Mucosa of stomach (tissue), 1 donor: ENCODE results near the gene FNDC3B.
"Not testable (repeated sequence)": the region's sequence is repeated elsewhere in the genome, so short reads cannot be mapped to it uniquely, and the experiment has no call there.

ENCODE experiments used
- H3K27me3 ChIP-seq: one replicate; pipeline ENCODE4 v1.7.0; 2013; ENCODE audit warnings: mild to moderate bottlenecking, low read length; ENCODE audit not compliant: control insufficient read depth, insufficient read depth
- H3K36me3 ChIP-seq: one replicate; pipeline ENCODE4 v1.7.0; 2013; ENCODE audit warnings: low read length; ENCODE audit not compliant: control insufficient read depth, insufficient read depth
- H3K4me1 ChIP-seq: one replicate; pipeline ENCODE4 v1.7.0; 2013; ENCODE audit warnings: mild to moderate bottlenecking, low read length; ENCODE audit not compliant: control insufficient read depth, insufficient read depth
- H3K4me3 ChIP-seq: one replicate; pipeline ENCODE4 v1.7.0; 2013; ENCODE audit warnings: low read length
- H3K9ac ChIP-seq: one replicate; pipeline ENCODE4 v1.7.0; 2013; ENCODE audit warnings: mild to moderate bottlenecking, low read length, moderate library complexity
- H3K9me3 ChIP-seq: one replicate; pipeline ENCODE4 v1.7.0; 2013; ENCODE audit warnings: mild to moderate bottlenecking, low read length, moderate library complexity; ENCODE audit not compliant: control insufficient read depth
- donor health status: Pancreatic carcinoma.

The FNDC3B gene

DNA sequence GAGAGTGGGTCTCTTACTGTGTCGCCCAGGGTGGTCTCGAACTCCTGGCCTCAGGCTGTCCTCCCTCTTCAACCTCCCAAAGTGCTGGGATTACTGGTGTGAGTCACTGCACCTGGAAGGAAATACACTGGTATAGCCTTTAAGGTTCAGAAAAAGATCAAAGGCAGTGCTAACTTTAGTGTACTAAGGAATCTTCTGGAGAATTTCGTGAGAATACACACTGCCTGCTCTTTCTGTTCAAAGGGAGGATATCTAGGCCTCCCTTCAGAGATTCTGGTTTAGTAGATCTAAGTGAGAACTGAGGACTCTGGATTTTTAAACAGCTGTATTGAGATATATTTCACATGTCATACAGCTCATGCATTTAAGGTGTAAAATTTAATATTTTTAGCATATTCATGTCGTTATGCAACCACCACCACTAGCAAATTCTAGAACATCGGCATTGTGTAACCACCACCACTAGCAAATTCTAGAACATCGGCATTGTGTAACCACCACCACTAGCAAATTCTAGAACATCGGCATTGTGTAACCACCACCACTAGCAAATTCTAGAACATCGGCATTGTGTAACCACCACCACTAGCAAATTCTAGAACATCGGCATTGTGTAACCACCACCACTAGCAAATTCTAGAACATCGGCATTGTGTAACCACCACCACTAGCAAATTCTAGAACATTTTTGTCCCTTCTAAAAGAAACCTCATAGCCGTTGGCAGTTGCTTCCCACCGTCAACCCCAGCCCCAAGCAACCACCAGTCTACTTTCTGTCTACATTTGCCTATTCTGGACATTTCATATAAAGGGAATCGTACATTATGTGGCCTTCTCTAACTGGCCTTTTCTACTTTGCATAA, 54.4 kb downstream of the FNDC3B start:
- peaks cover 34% of the 10 kb centered on the region for H3K4me1 ChIP-seq

DNA sequence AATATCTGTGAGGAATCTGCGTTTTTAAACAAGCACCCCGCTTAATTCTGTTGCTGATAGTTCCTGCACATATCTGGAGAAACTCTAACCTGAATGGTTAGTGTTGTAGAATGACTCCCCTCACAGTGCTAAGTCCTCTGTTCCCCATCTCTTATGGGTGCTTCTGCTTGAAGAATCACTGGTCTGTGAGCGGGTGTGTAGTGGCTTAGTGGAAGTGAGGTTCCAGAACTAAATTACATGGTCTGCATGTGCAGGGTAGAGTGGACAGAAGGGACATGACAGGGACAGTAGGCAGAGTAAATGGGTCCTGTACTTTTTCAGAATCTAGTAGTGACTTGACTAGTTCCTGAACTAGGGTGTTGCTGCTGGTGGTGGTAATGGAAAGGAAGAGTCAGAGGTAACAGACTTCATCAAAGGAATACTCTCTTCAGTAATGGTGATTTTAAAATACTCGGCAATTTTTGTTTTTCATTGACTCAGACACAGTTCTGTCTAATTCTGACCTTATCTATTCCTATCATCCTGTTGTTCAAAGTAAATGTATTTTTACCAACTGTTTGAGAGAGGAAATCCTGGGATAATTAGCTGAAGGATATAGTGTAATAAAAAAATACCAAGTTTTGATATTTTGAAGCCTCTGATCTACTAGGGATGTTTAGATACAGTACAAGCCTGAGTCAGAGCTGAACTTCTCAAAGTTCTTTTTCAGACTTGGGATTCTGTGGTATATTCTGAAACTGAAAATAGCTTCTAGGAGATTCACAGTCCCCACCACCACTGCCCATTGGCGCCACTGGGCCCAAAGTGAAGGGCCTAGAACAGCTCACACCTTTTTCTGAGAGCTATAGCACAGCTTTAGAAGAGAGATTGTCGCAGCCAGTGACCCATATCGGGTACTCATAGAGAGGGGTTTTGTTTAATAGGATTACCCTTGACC, 55.5 kb downstream of the FNDC3B start:
- Histone ChIP-seq H3K9ac (no peak overlapping the region), H3K4me1 (peaks cover 40% of the 10 kb centered on the region), H3K36me3 (no peaks in the 10 kb centered on the region), H3K4me3 (no peak overlapping the region), H3K27me3 (no peaks in the 10 kb centered on the region), H3K9me3 (no peaks in the 10 kb centered on the region)

More for the DNA sequence above, 54.4 kb downstream of the FNDC3B start:
- H3K9ac ChIP-seq, H3K4me3 ChIP-seq, H3K9me3 ChIP-seq, H3K36me3 ChIP-seq, H3K27me3 ChIP-seq: not testable (repeated sequence)

DNA sequence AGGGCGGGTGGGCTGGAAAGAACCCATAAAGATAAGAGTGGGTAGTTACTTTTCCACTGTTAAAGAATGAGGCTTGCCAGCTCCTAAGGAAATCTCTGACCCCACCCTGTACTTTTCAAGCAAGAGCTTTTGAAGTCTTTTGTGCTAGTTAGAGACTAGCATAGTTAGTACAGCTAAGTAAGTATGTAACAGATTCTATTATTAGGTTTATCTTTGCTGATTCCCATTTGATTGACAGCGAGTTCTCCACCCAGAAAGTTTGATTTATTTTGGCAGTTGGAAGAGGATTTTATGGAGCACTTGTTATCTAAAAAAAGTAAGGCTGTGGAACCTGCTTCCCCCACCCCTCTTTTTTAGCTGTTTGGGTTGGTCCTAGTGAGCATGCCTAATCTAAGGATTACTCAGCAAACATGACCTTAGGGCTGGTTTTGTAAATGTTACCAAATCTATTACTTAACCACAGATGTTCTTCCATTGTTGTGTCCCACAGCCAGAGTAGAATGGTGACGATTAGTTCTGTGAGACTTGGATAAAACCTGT, 57.6 kb downstream of the FNDC3B start:
- no peak overlapping the region for H3K9ac ChIP-seq
- peaks cover 39% of the 10 kb centered on the region for H3K4me1 ChIP-seq

DNA sequence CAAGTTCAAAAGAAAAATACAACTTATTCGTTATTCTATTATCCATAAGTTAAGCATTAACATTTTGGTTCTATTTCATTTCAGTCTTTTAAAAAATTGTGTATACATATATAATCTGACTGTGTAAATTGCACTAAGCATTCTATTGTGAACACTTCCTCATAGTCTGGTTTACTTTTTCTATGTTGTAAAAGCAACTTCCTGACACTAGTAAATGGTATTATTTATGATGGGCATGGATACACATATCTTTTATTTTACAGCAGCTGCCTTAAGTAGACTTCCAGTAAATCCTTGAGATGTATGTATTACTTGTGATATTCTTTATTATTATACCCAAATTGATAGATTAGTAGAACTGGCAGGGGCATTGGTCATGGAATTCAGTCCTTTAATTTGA, 58.2 kb downstream of the FNDC3B start:
- H3K36me3 ChIP-seq, result no peaks in the 10 kb centered on the region
- peaks cover 38% of the 10 kb centered on the region for H3K4me1 ChIP-seq
- no peaks in the 10 kb centered on the region for H3K9me3 ChIP-seq
- H3K9ac ChIP-seq, result no peak overlapping the region
- no peaks in the 10 kb centered on the region for H3K27me3 ChIP-seq
- no peak overlapping the region for H3K4me3 ChIP-seq

More for the DNA sequence above, 57.6 kb downstream of the FNDC3B start:
- Histone ChIP-seq H3K9me3 (no peaks in the 10 kb centered on the region), H3K4me3 (no peak overlapping the region), H3K36me3 (no peaks in the 10 kb centered on the region), H3K27me3 (no peaks in the 10 kb centered on the region)

DNA sequence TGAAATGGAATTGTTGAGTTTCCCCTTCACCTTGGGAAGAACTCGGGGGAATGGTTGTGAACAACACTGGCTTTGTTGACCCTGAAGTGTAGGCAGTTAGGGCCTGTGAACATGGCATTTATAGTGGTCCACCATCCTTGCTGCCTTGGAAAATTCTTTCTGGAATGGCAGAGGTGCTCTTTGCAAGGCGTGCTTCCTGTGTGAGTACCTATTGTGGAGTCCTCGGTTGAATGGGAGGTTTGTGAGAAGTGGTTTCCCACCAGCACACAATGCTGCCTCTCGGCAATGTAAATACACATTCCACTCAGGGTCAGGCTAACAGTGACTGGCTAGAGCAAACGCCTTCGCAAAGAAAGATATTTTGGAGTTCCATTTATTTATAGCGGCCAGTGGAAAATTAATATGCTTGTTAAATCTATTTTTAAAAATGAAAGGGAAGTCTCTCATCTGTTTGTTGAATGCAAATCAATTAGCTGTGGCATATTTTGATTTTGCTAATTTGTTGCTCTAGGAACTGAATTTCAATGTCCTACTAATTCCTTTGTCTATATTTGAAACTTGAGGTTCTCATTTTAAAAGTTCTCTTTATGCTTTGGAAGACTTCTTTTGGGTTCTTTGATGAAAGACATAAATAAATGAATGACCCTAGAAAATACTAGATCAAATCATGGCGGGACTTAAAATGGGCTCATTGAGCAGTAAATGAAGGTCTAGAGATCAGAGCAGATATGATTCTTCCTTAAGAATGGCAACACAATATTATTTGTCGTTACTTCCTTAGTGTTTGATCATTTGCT, 59.5 kb downstream of the FNDC3B start:
- Histone ChIP-seq H3K9me3 (no peaks in the 10 kb centered on the region), H3K27me3 (no peaks in the 10 kb centered on the region), H3K4me3 (no peak overlapping the region), H3K36me3 (no peaks in the 10 kb centered on the region), H3K4me1 (peaks cover 49% of the 10 kb centered on the region), H3K9ac (no peak overlapping the region)

DNA sequence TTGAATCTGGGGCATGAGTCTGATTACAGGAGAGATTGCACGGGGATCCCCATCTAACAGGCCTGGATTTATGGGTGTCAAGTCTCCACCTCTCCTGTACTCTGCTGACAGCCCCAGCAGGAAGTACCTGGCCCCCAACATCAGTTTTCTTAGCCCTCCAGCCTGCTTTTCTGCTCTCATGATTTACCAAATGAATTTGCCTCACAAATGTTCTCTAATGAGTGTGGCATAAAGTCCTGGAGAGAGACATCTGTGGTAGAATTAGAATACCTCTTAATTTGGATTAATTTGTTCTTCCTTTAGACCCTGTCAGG, 60.1 kb downstream of the FNDC3B start:
- Histone ChIP-seq H3K36me3 (no peaks in the 10 kb centered on the region), H3K27me3 (no peaks in the 10 kb centered on the region), H3K4me3 (no peak overlapping the region), H3K4me1 (peaks cover 50% of the 10 kb centered on the region), H3K9me3 (no peaks in the 10 kb centered on the region), H3K9ac (no peak overlapping the region)

DNA sequence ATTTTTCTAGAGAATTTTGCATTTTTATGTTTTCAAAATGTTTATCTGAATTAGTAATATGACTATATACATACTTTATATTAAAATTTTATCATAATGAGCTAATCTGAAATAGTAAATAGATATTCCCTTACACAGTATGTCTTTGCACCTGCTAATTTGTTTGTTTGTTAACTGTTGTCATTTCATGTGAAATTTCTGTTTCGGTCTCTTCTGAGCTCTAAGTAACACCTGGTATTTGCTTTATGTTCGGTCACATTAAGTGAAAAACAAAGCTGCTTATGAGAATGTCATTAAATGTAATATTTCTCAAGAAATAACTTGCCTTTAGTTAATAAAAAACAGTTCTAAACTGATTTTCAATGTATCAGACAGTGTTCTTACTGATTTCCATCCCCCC, 61.1 kb downstream of the FNDC3B start:
- Histone ChIP-seq H3K4me1 (peaks cover 50% of the 10 kb centered on the region), H3K9ac (no peak overlapping the region), H3K9me3 (no peaks in the 10 kb centered on the region), H3K4me3 (no peak overlapping the region), H3K36me3 (no peaks in the 10 kb centered on the region), H3K27me3 (no peaks in the 10 kb centered on the region)

DNA sequence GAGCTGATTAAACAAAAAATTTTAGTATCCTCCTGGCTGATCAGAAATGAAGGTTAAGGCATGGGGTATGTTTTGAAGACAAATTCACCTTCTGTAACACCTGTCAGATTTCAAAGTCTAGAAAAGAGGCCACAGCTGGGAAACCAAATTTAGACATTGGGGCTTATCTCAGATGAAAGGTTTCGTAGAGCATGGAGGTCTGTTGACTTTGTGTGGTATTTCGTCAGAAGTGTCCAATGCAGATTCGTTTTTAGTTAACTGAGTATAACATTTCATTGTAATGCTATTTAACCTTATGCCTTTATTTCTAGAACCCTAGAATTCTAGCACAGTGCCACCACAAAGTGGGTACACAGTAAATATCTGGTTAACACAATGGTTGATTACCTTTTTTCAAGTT, 61.7 kb downstream of the FNDC3B start:
- H3K9ac ChIP-seq, result no peak overlapping the region
- H3K27me3 ChIP-seq, result no peaks in the 10 kb centered on the region
- no peaks in the 10 kb centered on the region for H3K9me3 ChIP-seq
- no peak overlapping the region for H3K4me3 ChIP-seq
- peaks cover 50% of the 10 kb centered on the region for H3K4me1 ChIP-seq
- no peaks in the 10 kb centered on the region for H3K36me3 ChIP-seq

DNA sequence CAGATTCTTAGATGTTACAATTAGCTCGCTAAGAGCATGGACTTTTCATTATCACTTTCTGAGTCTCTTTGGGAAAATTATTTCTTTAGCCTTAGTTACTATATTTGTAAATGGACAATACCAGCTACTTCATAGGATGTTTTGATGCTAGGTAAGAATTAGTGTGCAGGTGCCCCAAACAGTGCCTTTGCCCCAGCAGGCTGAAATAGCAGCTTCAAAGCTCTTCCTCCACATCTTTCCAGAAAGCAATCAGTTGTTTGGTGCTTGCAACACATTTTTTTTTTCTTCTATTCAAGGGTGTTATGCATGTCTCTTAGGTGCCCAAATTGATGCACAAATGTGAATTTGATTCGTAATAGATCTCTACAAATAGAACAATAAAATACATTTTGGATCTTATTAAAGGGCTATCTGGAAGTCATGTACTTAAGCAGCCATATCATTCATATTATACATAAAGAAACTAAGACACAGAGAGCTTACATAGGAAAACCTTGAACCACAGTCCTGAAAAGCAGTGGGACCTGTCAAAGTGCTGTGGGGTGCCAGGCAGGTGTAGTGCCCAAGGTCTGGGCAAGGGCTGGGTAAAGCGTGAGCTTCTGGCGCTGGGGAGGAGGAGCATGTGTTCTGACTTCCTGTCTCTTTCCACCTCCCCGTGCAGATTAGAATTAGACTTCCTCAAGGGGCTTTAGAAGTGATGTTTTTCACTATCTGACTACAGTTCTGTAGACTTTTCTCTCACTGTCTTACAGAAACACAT, 62.9 kb downstream of the FNDC3B start:
- H3K9ac ChIP-seq, result no peak overlapping the region
- no peaks in the 10 kb centered on the region for H3K9me3 ChIP-seq
- peaks cover 51% of the 10 kb centered on the region for H3K4me1 ChIP-seq
- no peaks in the 10 kb centered on the region for H3K27me3 ChIP-seq
- H3K4me3 ChIP-seq, result no peak overlapping the region
- H3K36me3 ChIP-seq, result no peaks in the 10 kb centered on the region

DNA sequence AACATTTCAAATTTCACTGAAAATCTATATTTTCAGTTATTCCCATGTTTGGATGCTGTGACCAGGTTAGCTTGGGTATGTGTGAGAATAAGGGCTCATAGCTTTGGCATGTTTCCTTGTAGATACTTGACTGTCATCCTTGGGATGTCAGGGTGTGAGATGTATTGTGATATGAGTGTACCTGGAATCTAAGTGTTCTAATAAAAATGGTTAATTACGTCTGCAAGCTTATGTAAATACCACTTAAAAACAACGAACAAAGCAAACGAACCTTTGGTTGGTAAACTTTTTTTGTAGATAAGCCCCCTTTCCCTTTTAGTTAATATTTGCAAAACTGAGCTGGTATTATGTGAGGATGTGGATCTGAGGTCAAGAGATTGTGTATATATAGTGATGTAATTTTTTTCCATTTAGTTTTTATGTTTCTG, 63.5 kb downstream of the FNDC3B start:
- H3K9ac ChIP-seq, result no peak overlapping the region
- H3K4me1 ChIP-seq, result peaks cover 52% of the 10 kb centered on the region
- no peak overlapping the region for H3K4me3 ChIP-seq
- no peaks in the 10 kb centered on the region for H3K36me3 ChIP-seq
- no peaks in the 10 kb centered on the region for H3K9me3 ChIP-seq
- no peaks in the 10 kb centered on the region for H3K27me3 ChIP-seq

DNA sequence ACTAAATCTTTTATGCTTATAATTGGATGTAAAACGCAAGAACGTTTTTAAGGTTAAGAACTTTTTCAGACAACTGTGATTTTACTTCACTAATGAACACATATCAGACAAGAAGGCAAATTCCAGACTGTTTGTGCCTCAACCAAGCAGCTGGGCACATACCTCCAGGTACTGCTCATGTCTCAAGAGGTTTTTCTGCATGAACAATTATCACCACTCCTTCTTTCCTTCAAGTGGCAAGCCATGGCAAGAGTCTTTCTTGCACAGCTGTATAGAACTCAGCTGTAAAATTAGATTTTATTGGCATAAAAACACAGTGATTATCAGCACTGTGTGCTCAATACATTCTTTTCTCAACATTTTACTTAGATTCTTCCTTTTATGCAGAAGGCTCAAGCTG, 64.3 kb downstream of the FNDC3B start:
- Histone ChIP-seq H3K4me3 (no peak overlapping the region), H3K36me3 (no peaks in the 10 kb centered on the region), H3K27me3 (no peaks in the 10 kb centered on the region), H3K9me3 (no peaks in the 10 kb centered on the region), H3K9ac (no peak overlapping the region), H3K4me1 (peaks cover 50% of the 10 kb centered on the region)
